ENCODE measurements around the gene PAMR1. TPM values are rescaled to one million over a fixed set of nuclear protein-coding genes. Genes with fewer than 3 reads are reported as not detected.
"Not testable (repeated sequence)": the region's sequence is repeated elsewhere in the genome, so short reads cannot be mapped to it uniquely, and the experiment has no call there.

PAMR1 gene
- total RNA-seq, 4 donors from 2014 or later = 0.34 to 9.2 (median 3.8) TPM

DNA sequence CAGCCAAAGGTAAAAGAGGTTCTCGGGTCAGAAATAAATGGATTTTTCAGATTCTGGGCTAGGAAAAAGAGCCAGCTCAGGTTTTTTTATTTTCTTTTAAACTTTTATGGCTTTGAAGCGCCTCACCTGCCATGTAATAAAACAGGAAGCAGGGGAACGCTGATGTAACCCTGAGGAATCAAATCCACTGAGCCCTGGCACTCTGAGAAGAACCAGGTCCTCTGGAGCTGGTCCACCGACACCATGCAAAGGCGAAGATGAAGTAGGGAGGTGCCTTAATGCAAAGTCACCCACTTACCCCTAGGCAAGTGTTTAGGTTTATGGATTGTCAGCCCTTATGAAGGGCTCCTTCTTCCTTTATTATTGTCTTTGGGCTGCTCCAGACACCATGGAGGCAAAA is 1.6 kb downstream of the PAMR1 start:
- H3K27me3 ChIP-seq = peaks cover 0 to 46% (median 0%) of the 10 kb centered on the region in 4 donors
- 71 to 88% methylated on average over 4 of the region's 5 CpGs for WGBS, 2 donors
- peak overlapping the region in 2 of 4 donors; percentile 12 to 15 for H3K27ac ChIP-seq
- H3K4me1 ChIP-seq = peaks cover 0 to 18% (median 3%) of the 10 kb centered on the region in 3 donors
- peak overlapping the region in 1 of 4 donors; percentile 36 for H3K4me3 ChIP-seq
- intact Hi-C loops (cut with DNase I) = no loop called here
- no peaks in the 10 kb centered on the region for H3K36me3 ChIP-seq
- no peak for TF ChIP-seq POLR2A (IDR thresholded peaks at IDR 0.05)
- TF ChIP-seq, protein P1, sequence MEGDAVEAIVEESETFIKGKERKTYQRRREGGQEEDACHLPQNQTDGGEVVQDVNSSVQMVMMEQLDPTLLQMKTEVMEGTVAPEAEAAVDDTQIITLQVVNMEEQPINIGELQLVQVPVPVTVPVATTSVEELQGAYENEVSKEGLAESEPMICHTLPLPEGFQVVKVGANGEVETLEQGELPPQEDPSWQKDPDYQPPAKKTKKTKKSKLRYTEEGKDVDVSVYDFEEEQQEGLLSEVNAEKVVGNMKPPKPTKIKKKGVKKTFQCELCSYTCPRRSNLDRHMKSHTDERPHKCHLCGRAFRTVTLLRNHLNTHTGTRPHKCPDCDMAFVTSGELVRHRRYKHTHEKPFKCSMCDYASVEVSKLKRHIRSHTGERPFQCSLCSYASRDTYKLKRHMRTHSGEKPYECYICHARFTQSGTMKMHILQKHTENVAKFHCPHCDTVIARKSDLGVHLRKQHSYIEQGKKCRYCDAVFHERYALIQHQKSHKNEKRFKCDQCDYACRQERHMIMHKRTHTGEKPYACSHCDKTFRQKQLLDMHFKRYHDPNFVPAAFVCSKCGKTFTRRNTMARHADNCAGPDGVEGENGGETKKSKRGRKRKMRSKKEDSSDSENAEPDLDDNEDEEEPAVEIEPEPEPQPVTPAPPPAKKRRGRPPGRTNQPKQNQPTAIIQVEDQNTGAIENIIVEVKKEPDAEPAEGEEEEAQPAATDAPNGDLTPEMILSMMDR (IDR thresholded peaks at IDR 0.05) = no peak
- H3K9me3 ChIP-seq = no peaks in the 10 kb centered on the region
- DNase-seq = no peak

DNA sequence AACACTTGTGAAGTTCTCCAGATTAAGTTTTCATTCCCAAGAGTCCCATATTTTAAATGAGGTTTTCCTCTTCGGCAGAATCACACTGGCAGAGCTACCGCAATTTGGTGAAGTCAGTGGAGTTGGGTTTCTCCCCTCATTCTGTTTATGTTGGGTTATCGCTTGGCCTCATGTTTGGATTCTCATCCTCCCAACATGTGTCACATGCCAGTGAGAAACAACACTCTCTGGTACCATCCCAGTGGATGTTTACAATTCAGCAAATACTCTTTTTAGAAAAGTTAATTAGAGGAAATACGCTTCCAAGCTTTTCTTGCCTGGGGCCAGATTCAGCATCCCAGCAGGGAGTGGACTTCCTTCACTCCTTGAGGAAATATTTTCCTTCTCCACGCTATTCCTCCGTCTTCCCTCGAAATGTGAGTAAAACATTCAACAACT is 2.1 kb downstream of the PAMR1 start:
- peaks cover 0 to 46% (median 0%) of the 10 kb centered on the region in 4 donors for H3K27me3 ChIP-seq
- peak overlapping the region in 3 of 4 donors; percentile 12 to 15 (median 12) for H3K27ac ChIP-seq
- intact Hi-C loops (cut with DNase I) = no loop called here
- TF ChIP-seq, protein P1 (IDR thresholded peaks at IDR 0.05) = no peak
- no peak for TF ChIP-seq POLR2A (IDR thresholded peaks at IDR 0.05)
- no peaks in the 10 kb centered on the region for H3K9me3 ChIP-seq
- peak overlapping the region in 1 of 4 donors; percentile 36 for H3K4me3 ChIP-seq
- DNase-seq = no peak
- 49% methylated on average over 7 of the region's 7 CpGs for WGBS, 2 donors
- H3K4me1 ChIP-seq = peaks cover 0 to 18% (median 3%) of the 10 kb centered on the region in 3 donors
- H3K36me3 ChIP-seq = no peaks in the 10 kb centered on the region

DNA sequence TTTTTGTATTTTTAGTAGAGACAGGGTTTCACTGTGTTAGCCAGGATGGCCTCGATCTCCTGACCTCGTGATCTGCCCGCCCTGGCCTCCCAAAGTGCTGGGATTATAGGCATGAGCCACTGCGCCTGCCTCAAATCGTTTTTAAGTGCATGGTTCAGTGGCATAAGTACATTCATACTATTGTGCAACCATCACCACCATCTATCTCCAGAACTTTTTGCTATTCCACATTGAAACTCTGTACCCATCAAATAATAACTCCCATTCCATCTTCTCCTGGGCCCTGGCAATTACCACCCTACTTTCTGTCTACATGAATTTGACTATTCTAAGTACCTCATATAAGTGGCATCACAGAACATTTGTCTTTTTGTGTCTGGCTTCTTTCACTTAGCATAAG is 3.3 kb downstream of the PAMR1 start:
- DNase-seq; H3K36me3 ChIP-seq; H3K9me3 ChIP-seq; H3K27ac ChIP-seq; intact Hi-C loops (cut with DNase I); H3K4me3 ChIP-seq: not testable (repeated sequence)
- H3K4me1 ChIP-seq = peaks cover 0 to 18% (median 3%) of the 10 kb centered on the region in 3 donors
- 78 to 79% methylated on average over 5 of the region's 5 CpGs for WGBS, 2 donors
- H3K27me3 ChIP-seq = peaks cover 0 to 45% (median 0%) of the 10 kb centered on the region in 4 donors

DNA sequence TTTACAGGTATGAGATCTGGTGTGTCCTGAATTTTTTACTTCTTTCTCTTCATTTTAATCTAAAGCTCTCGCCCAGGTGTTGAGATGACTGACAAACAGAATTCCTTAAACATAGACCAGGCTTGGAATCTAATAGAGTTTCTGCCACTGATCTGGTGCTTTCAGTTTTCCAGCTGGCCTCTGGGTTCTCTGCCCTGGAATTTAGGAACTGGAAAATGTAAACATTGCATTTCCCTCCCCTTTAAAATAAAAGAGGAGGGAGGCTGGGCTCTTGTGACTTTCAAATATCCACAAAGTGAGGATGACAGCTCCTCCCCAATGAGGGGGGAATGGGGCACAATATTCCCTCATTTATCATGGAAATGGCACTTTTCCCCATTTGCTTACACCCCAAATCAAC is 5.0 kb downstream of the PAMR1 start:
- Histone ChIP-seq H3K4me3 (no peak overlapping the region), H3K27me3 (peaks cover 0 to 28% (median 0%) of the 10 kb centered on the region in 4 donors), H3K27ac (no peak overlapping the region), H3K9me3 (no peaks in the 10 kb centered on the region), H3K4me1 (peaks cover 0 to 12% (median 0%) of the 10 kb centered on the region in 3 donors), H3K36me3 (no peaks in the 10 kb centered on the region)
- intact Hi-C loops (cut with DNase I) = no loop called here
- no peak for TF ChIP-seq POLR2A (IDR thresholded peaks at IDR 0.05)
- TF ChIP-seq, protein P1 (IDR thresholded peaks at IDR 0.05) = no peak
- DNase-seq = no peak
- WGBS, 2 donors = 78% methylated on average over 1 of the region's 1 CpG; no CpG with 5 or more reads in 1 of the 2 donors

DNA sequence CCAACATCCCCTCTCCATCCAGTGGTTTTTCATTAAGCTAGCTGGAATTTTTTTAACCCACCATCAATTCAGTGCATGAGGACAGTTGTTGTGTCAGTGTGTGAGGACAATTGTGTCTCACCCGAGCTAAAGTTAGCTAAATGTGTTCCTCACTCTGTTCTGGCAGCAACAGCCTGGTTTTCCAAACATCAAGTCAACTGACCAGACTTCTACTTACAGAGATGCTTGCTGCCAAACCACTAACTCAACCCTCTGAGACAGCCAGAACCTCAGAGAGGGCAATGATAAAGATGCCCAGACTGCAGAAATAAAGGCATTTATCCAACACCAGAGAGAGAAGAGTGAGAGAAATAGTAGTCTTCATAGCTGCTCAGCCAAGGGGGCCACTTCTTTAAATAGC is 6.7 kb downstream of the PAMR1 start:
- intact Hi-C loops (cut with DNase I) = no loop called here
- TF ChIP-seq, protein P1 (IDR thresholded peaks at IDR 0.05) = no peak
- no peak for TF ChIP-seq POLR2A (IDR thresholded peaks at IDR 0.05)
- no peak overlapping the region for H3K27ac ChIP-seq
- DNase-seq = no peak
- peaks cover 0 to 5% (median 0%) of the 10 kb centered on the region in 3 donors for H3K4me1 ChIP-seq
- no peaks in the 10 kb centered on the region for H3K36me3 ChIP-seq
- H3K27me3 ChIP-seq = peaks cover 0 to 12% (median 0%) of the 10 kb centered on the region in 4 donors
- no peaks in the 10 kb centered on the region for H3K9me3 ChIP-seq
- 33 to 50% methylated on average over 1 of the region's 1 CpG for WGBS, 2 donors
- no peak overlapping the region for H3K4me3 ChIP-seq

DNA sequence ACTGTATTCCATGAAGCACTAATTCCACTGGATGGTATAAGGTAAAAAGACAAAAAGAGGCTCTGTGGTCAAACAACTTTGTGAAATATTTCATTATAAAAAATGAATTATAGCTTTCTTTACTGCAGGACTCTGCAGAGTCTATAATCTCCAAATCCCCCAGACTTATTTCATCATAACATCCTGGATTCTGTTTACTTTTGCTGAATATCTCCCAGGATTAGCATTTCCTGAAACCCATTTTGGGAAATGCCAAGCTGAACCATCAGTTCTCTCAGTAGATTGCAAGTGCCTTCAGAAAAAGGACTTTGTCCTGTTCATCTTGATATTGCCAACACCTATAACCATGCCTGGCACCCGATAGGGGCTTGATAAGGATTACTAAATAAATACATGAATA is 7.9 kb downstream of the PAMR1 start:
- intact Hi-C loops (cut with DNase I) = no loop called here
- DNase-seq = no peak
- WGBS, 2 donors = 69 to 79% methylated on average over 1 of the region's 1 CpG

More for the DNA sequence above, 7.9 kb downstream of the PAMR1 start:
- no peak overlapping the region for H3K27ac ChIP-seq
- no peak for TF ChIP-seq POLR2A (IDR thresholded peaks at IDR 0.05)
- TF ChIP-seq, protein P1 (IDR thresholded peaks at IDR 0.05) = no peak
- H3K4me1 ChIP-seq = peaks cover 0 to 5% (median 0%) of the 10 kb centered on the region in 3 donors
- H3K9me3 ChIP-seq = no peaks in the 10 kb centered on the region
- H3K36me3 ChIP-seq = no peaks in the 10 kb centered on the region
- peaks cover 0 to 8% (median 0%) of the 10 kb centered on the region in 4 donors for H3K27me3 ChIP-seq
- no peak overlapping the region for H3K4me3 ChIP-seq
